Measurements from ENCODE around the gene NUCB1.
A peak's percentile ranks its signal among the peaks of the same experiment; 100 is the strongest.
"Not testable (repeated sequence)": the region's sequence is repeated elsewhere in the genome, so short reads cannot be mapped to it uniquely, and the experiment has no call there.

Gene NUCB1

DNA sequence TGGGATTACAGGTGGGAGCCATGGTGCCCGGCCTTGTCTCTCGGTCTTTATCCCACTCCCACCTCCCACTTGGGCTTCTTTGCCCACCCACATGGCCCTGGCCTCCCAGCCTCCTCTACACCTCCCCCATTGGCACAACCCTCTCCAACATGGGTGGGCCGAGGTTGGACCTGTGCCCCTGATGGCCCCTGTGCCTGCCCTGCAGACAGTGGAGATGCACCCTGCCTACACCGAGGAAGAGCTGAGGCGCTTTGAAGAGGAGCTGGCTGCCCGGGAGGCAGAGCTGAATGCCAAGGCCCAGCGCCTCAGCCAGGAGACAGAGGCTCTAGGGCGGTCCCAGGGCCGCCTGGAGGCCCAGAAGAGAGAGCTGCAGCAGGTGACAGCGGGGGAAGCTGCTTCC lies 20.8 kb downstream of the NUCB1 start:
- in situ Hi-C loops (cut with HindIII; ENCODE audit: low pct_unique_long_range_greater_than_20kb, low sequenced_read_pairs), result no loop called here
- no peak for DNase-seq (ENCODE audit: low read depth in 1 of 2, low spot score in 1 of 2)
- TF ChIP-seq JUND (IDR thresholded peaks at IDR 0.05; ENCODE audit: low read depth), result no peak

- no peak for DNase-seq (ENCODE audit: low read depth in 1 of 2, low spot score in 1 of 2)
- TF ChIP-seq JUND (IDR thresholded peaks at IDR 0.05; ENCODE audit: low read depth), result no peak
- in situ Hi-C loops (cut with HindIII; ENCODE audit: low pct_unique_long_range_greater_than_20kb, low sequenced_read_pairs), result no loop called here
Measured at GRCh38 chr19:48921721-48922500, 21.8 kb downstream of the NUCB1 start.

- TF ChIP-seq JUND (IDR thresholded peaks at IDR 0.05; ENCODE audit: low read depth), result no peak
- in situ Hi-C loops (cut with HindIII; ENCODE audit: low pct_unique_long_range_greater_than_20kb, low sequenced_read_pairs), result no loop called here
- DNase-seq (ENCODE audit: low read depth in 1 of 2, low spot score in 1 of 2), result no peak
Measured at GRCh38 chr19:48922548-48923490, 22.7 kb downstream of the NUCB1 start.

- no peak for DNase-seq (ENCODE audit: low read depth in 1 of 2, low spot score in 1 of 2)
- in situ Hi-C loops (cut with HindIII; ENCODE audit: low pct_unique_long_range_greater_than_20kb, low sequenced_read_pairs), result no loop called here
- no peak for TF ChIP-seq JUND (IDR thresholded peaks at IDR 0.05; ENCODE audit: low read depth)
Measured at GRCh38 chr19:48925240-48925843, 25.2 kb downstream of the NUCB1 start.

- DNase-seq (ENCODE audit: low read depth in 1 of 2, low spot score in 1 of 2); in situ Hi-C loops (cut with HindIII; ENCODE audit: low pct_unique_long_range_greater_than_20kb, low sequenced_read_pairs): not testable (repeated sequence)
Measured at GRCh38 chr19:48925890-48926289, 25.8 kb downstream of the NUCB1 start.

DNA sequence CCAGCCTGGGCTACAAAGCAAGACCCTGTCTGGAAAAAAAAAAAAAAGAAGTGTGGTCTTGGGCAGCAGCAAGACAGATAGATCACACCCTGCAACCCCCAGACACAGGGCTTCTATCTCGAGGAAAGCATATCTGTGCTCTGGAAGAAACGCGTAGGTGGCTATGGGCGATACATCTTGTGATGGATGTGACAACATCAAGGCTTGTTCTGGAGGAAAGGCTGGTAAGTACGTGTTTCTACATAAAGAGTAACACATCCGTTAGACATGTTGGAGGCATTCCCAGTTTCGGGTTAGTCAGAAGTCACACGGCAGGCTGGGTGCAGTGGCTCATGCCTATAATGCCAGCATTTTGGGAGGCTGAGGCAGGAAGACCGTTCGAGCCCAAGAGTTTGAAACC lies 26.8 kb downstream of the NUCB1 start:
- TF ChIP-seq JUND (IDR thresholded peaks at IDR 0.05; ENCODE audit: low read depth), result no peak
- no peak for DNase-seq (ENCODE audit: low read depth in 1 of 2, low spot score in 1 of 2)
- in situ Hi-C loops (cut with HindIII; ENCODE audit: low pct_unique_long_range_greater_than_20kb, low sequenced_read_pairs), result no loop called here

GRCh38 chr19:48927692-48928091 lies 27.6 kb downstream of the NUCB1 start:
- DNase-seq (ENCODE audit: low read depth in 1 of 2, low spot score in 1 of 2); in situ Hi-C loops (cut with HindIII; ENCODE audit: low pct_unique_long_range_greater_than_20kb, low sequenced_read_pairs): not testable (repeated sequence)

- DNase-seq (ENCODE audit: low read depth in 1 of 2, low spot score in 1 of 2), result peak in 1 of 2 experiments; percentile 32
- in situ Hi-C loops (cut with HindIII; ENCODE audit: low pct_unique_long_range_greater_than_20kb, low sequenced_read_pairs), result no loop called here
- TF ChIP-seq JUND (IDR thresholded peaks at IDR 0.05; ENCODE audit: low read depth), result no peak
Measured at GRCh38 chr19:48928164-48929025, 28.3 kb downstream of the NUCB1 start.

DNA sequence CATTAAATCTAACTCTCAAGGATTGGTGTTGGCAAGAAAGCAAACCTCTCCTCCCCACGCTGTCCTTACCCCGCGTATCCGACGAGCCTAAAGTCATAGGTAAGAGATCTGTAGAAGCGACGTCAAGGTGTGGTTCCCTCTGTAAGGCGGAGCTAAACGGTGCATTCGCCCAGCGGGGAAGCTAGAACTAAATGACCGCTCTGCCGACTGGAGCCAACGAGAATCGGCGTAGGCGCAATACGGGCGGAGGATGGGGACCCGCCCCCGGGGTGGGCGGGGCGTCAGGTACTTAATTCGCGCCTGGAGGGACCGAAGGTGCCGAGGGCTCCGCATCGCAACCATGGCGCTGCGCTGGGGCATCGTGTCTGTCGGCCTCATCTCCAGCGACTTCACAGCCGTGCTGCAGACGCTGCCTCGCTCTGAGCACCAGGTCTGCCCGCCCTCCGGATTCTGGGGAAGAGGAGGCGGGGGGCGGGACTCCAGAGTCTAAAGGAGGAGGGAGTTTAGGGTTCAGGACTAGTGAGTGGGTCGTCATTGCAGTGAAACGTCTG lies 33.3 kb downstream of the NUCB1 start, which contains the start of gene DHDH:
TSS of gene DHDH (plus strand) at position 318 of the 551 bp plus-strand sequence. CDS start at position 341, 23 bp downstream.
- no peak for TF ChIP-seq JUND (IDR thresholded peaks at IDR 0.05; ENCODE audit: low read depth)
- DNase-seq (ENCODE audit: low read depth in 1 of 2, low spot score in 1 of 2), result peak; percentile 69 to 94
- in situ Hi-C loops (cut with HindIII; ENCODE audit: low pct_unique_long_range_greater_than_20kb, low sequenced_read_pairs), result no loop called here

GRCh38 chr19:48934837-48935236 lies 34.7 kb downstream of the NUCB1 start:
- no peak for DNase-seq (ENCODE audit: low read depth in 1 of 2, low spot score in 1 of 2)
- in situ Hi-C loops (cut with HindIII; ENCODE audit: low pct_unique_long_range_greater_than_20kb, low sequenced_read_pairs), result no loop called here
- TF ChIP-seq JUND (IDR thresholded peaks at IDR 0.05; ENCODE audit: low read depth), result no peak

GRCh38 chr19:48935864-48936263 lies 35.8 kb downstream of the NUCB1 start:
- TF ChIP-seq JUND (IDR thresholded peaks at IDR 0.05; ENCODE audit: low read depth), result no peak
- no peak for DNase-seq (ENCODE audit: low read depth in 1 of 2, low spot score in 1 of 2)
- in situ Hi-C loops (cut with HindIII; ENCODE audit: low pct_unique_long_range_greater_than_20kb, low sequenced_read_pairs), result no loop called here

GRCh38 chr19:48938256-48938655 lies 38.1 kb downstream of the NUCB1 start:
- in situ Hi-C loops (cut with HindIII; ENCODE audit: low pct_unique_long_range_greater_than_20kb, low sequenced_read_pairs), result no loop called here
- DNase-seq (ENCODE audit: low read depth in 1 of 2, low spot score in 1 of 2), result no peak
- no peak for TF ChIP-seq JUND (IDR thresholded peaks at IDR 0.05; ENCODE audit: low read depth)

All from T47D (cell line).